Kidney (tissue), 14 donors: ENCODE results near the gene SEMA3F. TPM values are rescaled to one million over a fixed set of nuclear protein-coding genes. Genes with fewer than 3 reads are reported as not detected.

Source experiments
- DNase-seq, 5 donors: peaks; one replicate each; pipeline ENCODE4 v3.0.0-alpha.2; 2013 to 2020
- FAIRE-seq: peaks from 2 replicates; lab custom pipeline; 2012; peaks lifted over from hg19 to GRCh38; lab: Jason Lieb, UNC
- H3K27ac ChIP-seq, 2 donors: one replicate each; pipeline ENCODE4 v1.7.0; 2013; ENCODE audit warnings: low read depth in 2 of 2, low read length in 2 of 2, inconsistent platforms in 1 of 2
- H3K27me3 ChIP-seq: one replicate; pipeline ENCODE4 v1.7.1; 2013; ENCODE audit warnings: low read length, inconsistent platforms; ENCODE audit not compliant: control insufficient read depth, insufficient read depth
- H3K36me3 ChIP-seq, 3 donors: one replicate each; pipeline versions ENCODE4 v1.7.0 to v1.7.1; 2013; ENCODE audit warnings: low read length in 3 of 3, control low read depth in 1 of 3, inconsistent platforms in 1 of 3; ENCODE audit not compliant: insufficient read depth in 3 of 3, control insufficient read depth in 2 of 3
- H3K4me1 ChIP-seq, 3 donors: one replicate each; pipeline versions ENCODE4 v1.7.0 to v1.7.1; 2013; ENCODE audit warnings: low read length in 3 of 3, inconsistent platforms in 1 of 3, low read depth in 1 of 3; ENCODE audit not compliant: control insufficient read depth in 2 of 3, insufficient read depth in 2 of 3
- H3K4me3 ChIP-seq, 3 donors: one replicate each; pipeline versions ENCODE4 v1.7.0 to v1.8.1; 2013; ENCODE audit warnings: low read length in 3 of 3, control low read depth in 1 of 3, inconsistent platforms in 1 of 3
- H3K9ac ChIP-seq, 3 donors: one replicate each; pipeline versions ENCODE4 v1.7.0 to v1.7.1; 2013; ENCODE audit warnings: low read length in 3 of 3, control low read depth in 1 of 3, inconsistent platforms in 1 of 3
- H3K9me3 ChIP-seq, 3 donors: one replicate each; pipeline versions ENCODE4 v1.7.0 to v1.7.1; 2013; ENCODE audit warnings: low read length in 3 of 3, control low read depth in 1 of 3, inconsistent platforms in 1 of 3; ENCODE audit not compliant: control insufficient read depth in 2 of 3, insufficient read depth in 1 of 3
- CTCF ChIP-seq: IDR thresholded peaks from 3 replicates; pipeline ENCODE4 v1.5.1; 2012; ENCODE audit warnings: mild to moderate bottlenecking, moderate library complexity, borderline replicate concordance; ENCODE audit not compliant: insufficient read depth; ENCODE audit errors: extremely low read depth
- intact Hi-C: fragments of 100-400 bp; cut with DNase I; formaldehyde crosslinking; loops from one replicate; pipeline ENCODE4 v1.11.1; 2022
- polyA plus RNA-seq: library from polyadenylated mRNA; stranded (reverse); fragments of 350-450 nt; fragmentation: Illumina TruSeq; extraction: RNeasy Lipid Tissue Mini Kit (QIAGEN cat#74804); gene quantifications from one replicate; pipeline ENCODE4 v1.2.3, GENCODE V29; 2014; ENCODE audit warnings: low read depth, low replicate concordance; ENCODE audit not compliant: insufficient read depth
- total RNA-seq: library from RNA; stranded (reverse); fragmentation: NEBNext Ultra II Directional; extraction: Animal tissue kit (Norgen Biotek cat#: 25700); gene quantifications from one replicate; pipeline ENCODE4 v1.2.1, GENCODE V29; 2021
- donor health status: control.
- donor health status: control.
- donor health status: control.
- donor health status: control.
- donor health status: control.
- donor health status: DM: yes; HTN: yes; CAD: no.
- donor health status: Normal renal cell carcinoma (clear cell type).

The SEMA3F gene
- total and polyA plus RNA-seq, 2 donors from 2014 or later = 36.7 to 39.9 TPM

GRCh38 chr3:50158530-50159146 is 3.5 kb downstream of the SEMA3F start:
- no peak for TF ChIP-seq CTCF
- Histone ChIP-seq H3K9me3 (no peaks in the 10 kb centered on the region), H3K36me3 (no peaks in the 10 kb centered on the region), H3K27ac (peak overlapping the region; percentile 63 to 71), H3K4me1 (peaks cover 0 to 45% (median 22%) of the 10 kb centered on the region in 3 donors), H3K27me3 (no peaks in the 10 kb centered on the region), H3K9ac (peak overlapping the region in 1 of 3 donors; percentile 46), H3K4me3 (no peak overlapping the region)
- FAIRE-seq = no peak
- DNase-seq = no peak
- intact Hi-C loops = no loop called here

GRCh38 chr3:50160561-50160983 is 5.4 kb downstream of the SEMA3F start:
- Histone ChIP-seq H3K9me3 (no peaks in the 10 kb centered on the region), H3K36me3 (peaks cover 0 to 2% (median 0%) of the 10 kb centered on the region in 3 donors), H3K9ac (peak overlapping the region in 1 of 3 donors; percentile 0), H3K4me3 (no peak overlapping the region), H3K4me1 (peaks cover 5 to 64% (median 41%) of the 10 kb centered on the region in 3 donors), H3K27ac (peak overlapping the region; percentile 75 to 79), H3K27me3 (no peaks in the 10 kb centered on the region)
- DNase-seq = peak in 1 of 5 donors; percentile 88
- no peak for TF ChIP-seq CTCF
- intact Hi-C loops = no loop called here
- FAIRE-seq = no peak

GRCh38 chr3:50161320-50161719 is 6.2 kb downstream of the SEMA3F start:
- Histone ChIP-seq H3K4me1 (peaks cover 5 to 70% (median 49%) of the 10 kb centered on the region in 3 donors), H3K9ac (peak overlapping the region in 1 of 3 donors; percentile 41), H3K27me3 (no peaks in the 10 kb centered on the region), H3K36me3 (peaks cover 0 to 2% (median 0%) of the 10 kb centered on the region in 3 donors), H3K9me3 (no peaks in the 10 kb centered on the region), H3K4me3 (no peak overlapping the region), H3K27ac (peak overlapping the region; percentile 75 to 79)
- no peak for TF ChIP-seq CTCF
- DNase-seq = no peak
- intact Hi-C loops = no loop called here
- FAIRE-seq = no peak
